ENCODE measurements around the gene VTN. TPM values are rescaled to one million over a fixed set of nuclear protein-coding genes. Genes with fewer than 3 reads are reported as not detected.
A peak's percentile ranks its signal among the peaks of the same experiment; 100 is the strongest.

VTN gene
- total RNA-seq, 1 donor from 2014 or later = 40.4 TPM

DNA sequence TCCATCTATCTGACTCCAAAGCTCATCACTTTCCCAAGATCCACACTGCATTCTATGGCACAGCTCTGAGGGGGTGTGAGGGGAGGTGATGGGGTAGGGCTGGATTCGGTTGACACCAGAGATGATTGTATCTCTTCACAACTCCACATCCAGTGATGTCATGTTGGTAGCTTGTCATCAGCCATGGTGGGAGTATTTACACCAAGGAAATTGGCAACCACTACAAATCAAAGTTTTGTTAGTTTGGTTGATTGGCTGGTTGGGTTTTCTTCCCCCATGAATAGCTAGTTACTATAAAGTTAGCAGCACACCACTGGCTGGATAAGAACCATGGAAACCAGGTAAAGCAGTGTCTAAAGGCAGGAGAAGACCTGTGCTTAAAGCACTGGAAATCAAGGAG lies 20.9 kb upstream of the VTN start:
- Histone ChIP-seq H3K36me3 (peaks cover 82% of the 10 kb centered on the region), H3K27ac (replicated peaks) (no peak overlapping the region), H3K4me1 (no peaks in the 10 kb centered on the region), H3K27me3 (ENCODE audit: low read depth) (no peaks in the 10 kb centered on the region), H3K9me3 (replicated peaks) (no peaks in the 10 kb centered on the region), H3K4me3 (no peak overlapping the region)
- no peak for DNase-seq
- intact Hi-C loops (cut with micrococcal nuclease) = no loop called here
- TF ChIP-seq, protein P1, sequence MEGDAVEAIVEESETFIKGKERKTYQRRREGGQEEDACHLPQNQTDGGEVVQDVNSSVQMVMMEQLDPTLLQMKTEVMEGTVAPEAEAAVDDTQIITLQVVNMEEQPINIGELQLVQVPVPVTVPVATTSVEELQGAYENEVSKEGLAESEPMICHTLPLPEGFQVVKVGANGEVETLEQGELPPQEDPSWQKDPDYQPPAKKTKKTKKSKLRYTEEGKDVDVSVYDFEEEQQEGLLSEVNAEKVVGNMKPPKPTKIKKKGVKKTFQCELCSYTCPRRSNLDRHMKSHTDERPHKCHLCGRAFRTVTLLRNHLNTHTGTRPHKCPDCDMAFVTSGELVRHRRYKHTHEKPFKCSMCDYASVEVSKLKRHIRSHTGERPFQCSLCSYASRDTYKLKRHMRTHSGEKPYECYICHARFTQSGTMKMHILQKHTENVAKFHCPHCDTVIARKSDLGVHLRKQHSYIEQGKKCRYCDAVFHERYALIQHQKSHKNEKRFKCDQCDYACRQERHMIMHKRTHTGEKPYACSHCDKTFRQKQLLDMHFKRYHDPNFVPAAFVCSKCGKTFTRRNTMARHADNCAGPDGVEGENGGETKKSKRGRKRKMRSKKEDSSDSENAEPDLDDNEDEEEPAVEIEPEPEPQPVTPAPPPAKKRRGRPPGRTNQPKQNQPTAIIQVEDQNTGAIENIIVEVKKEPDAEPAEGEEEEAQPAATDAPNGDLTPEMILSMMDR (IDR thresholded peaks at IDR 0.05; ENCODE audit: borderline replicate concordance) = no peak

DNA sequence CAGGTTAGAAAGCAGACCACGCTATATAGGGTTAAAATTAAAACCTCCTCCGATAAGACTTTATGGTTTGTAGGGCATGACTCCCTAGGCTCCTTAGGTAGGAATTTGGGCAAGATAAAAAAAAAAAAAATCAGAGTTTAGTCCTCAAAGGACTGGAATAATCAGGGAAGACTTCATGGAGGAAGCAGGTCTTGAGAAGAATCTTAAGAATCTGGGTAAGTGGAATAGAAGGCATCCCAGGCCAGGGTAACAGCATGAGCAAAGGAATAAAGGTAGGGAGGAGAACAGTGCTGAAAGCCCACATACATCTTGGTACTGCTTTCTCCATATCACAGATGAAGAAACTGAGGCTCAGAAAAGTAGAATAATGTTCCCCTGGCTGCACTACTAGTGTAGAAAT lies 20.5 kb upstream of the VTN start:
- Histone ChIP-seq H3K4me3 (no peak overlapping the region), H3K4me1 (peaks cover under 1% of the 10 kb centered on the region), H3K36me3 (peaks cover 78% of the 10 kb centered on the region), H3K27ac (replicated peaks) (no peak overlapping the region), H3K9me3 (replicated peaks) (no peaks in the 10 kb centered on the region), H3K27me3 (ENCODE audit: low read depth) (no peaks in the 10 kb centered on the region)
- no peak for DNase-seq
- TF ChIP-seq, protein P1 (IDR thresholded peaks at IDR 0.05; ENCODE audit: borderline replicate concordance) = no peak
- intact Hi-C loops (cut with micrococcal nuclease) = no loop called here

DNA sequence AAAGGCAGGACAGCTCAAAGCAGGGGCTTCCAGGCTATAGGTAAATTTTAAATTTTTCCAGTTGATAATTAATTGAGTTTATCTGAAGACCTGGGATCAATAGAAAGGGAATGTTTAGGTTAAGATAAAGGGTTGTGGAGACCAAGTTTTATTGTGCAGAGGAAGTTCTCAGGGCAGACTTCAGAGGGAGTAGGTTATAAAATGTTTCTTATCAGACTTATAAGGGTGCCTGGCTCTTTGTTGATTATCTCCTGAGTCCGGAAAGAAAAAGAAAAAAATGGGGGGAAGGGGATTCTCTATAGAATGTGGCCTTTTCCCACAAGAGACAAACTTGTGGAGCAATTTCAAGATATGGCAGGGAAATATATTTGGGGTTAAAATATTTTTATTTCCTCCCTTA lies 20.0 kb upstream of the VTN start:
- Histone ChIP-seq H3K9me3 (replicated peaks) (no peaks in the 10 kb centered on the region), H3K27ac (replicated peaks) (no peak overlapping the region), H3K36me3 (peaks cover 74% of the 10 kb centered on the region), H3K4me1 (peaks cover 5% of the 10 kb centered on the region), H3K27me3 (ENCODE audit: low read depth) (no peaks in the 10 kb centered on the region), H3K4me3 (no peak overlapping the region)
- TF ChIP-seq, protein P1 (IDR thresholded peaks at IDR 0.05; ENCODE audit: borderline replicate concordance) = no peak
- intact Hi-C loops (cut with micrococcal nuclease) = no loop called here
- DNase-seq = no peak

DNA sequence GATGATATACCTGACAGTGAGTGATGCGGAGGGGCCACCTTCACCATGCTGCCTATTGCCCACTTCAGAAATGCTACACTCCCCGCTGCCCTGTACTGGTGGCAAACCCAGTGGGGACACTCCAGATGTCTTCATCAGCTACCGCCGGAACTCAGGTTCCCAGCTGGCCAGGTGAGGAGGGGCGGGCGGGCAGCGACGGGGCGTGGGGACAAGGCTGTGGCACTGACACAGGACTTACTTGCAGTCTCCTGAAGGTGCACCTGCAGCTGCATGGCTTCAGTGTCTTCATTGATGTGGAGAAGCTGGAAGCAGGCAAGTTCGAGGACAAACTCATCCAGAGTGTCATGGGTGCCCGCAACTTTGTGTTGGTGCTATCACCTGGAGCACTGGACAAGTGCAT lies 18.0 kb upstream of the VTN start:
- Histone ChIP-seq H3K27ac (replicated peaks) (no peak overlapping the region), H3K4me1 (peaks cover 16% of the 10 kb centered on the region), H3K27me3 (ENCODE audit: low read depth) (no peaks in the 10 kb centered on the region), H3K4me3 (no peak overlapping the region), H3K36me3 (peaks cover 55% of the 10 kb centered on the region), H3K9me3 (replicated peaks) (no peaks in the 10 kb centered on the region)
- TF ChIP-seq, protein P1 (IDR thresholded peaks at IDR 0.05; ENCODE audit: borderline replicate concordance) = no peak
- no peak for DNase-seq
- intact Hi-C loops (cut with micrococcal nuclease) = no loop called here

DNA sequence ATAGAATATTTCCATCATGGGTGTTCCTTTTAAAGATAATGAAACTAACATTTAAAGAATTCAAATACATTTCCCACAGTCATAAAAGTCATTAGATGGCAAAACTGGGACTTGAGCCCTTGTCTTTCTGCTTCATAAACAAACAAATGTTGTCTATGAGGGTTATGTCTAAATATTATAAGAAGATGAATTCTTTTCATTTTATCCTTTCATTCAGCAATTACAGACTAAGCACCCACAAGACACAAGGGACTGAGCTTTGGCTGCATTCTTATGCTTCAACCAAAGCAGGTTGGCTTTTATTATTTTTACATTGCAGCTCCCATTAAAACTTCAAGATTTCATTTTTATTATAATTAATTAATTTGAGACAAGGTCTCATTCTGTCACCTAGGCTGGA lies 16.3 kb upstream of the VTN start:
- no peaks in the 10 kb centered on the region for H3K9me3 ChIP-seq (replicated peaks)
- TF ChIP-seq, protein P1 (IDR thresholded peaks at IDR 0.05; ENCODE audit: borderline replicate concordance) = no peak
- intact Hi-C loops (cut with micrococcal nuclease) = no loop called here
- H3K4me1 ChIP-seq = peaks cover 20% of the 10 kb centered on the region
- H3K36me3 ChIP-seq = peaks cover 41% of the 10 kb centered on the region
- no peak for DNase-seq
- no peak overlapping the region for H3K27ac ChIP-seq (replicated peaks)
- H3K27me3 ChIP-seq (ENCODE audit: low read depth) = no peaks in the 10 kb centered on the region
- no peak overlapping the region for H3K4me3 ChIP-seq

DNA sequence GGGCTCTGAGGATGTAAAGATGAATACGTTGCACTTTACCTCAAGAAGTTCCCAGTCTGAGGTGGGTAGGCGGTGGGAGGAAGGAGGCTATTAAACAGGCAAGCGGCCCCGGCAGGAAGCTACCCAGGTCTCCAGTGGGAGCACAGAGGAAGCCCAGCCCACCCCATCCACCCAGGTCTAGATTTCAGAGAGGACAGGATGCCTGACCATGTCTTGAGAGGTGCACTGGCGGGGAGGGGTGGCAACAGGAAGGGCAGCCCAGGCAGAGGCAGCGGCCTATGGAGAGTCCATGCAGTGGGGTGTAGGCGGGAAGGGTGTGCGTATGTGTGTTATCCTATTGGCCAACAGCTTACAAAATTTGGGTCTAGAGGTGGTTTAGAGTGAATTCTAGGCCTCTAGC lies 15.3 kb upstream of the VTN start:
- H3K4me3 ChIP-seq = peak overlapping the region; percentile 67
- no peak for DNase-seq

More for the DNA sequence above, 15.3 kb upstream of the VTN start:
- no peak overlapping the region for H3K27ac ChIP-seq (replicated peaks)
- peaks cover 31% of the 10 kb centered on the region for H3K36me3 ChIP-seq
- no peaks in the 10 kb centered on the region for H3K9me3 ChIP-seq (replicated peaks)
- peaks cover 26% of the 10 kb centered on the region for H3K4me1 ChIP-seq
- TF ChIP-seq, protein P1 (IDR thresholded peaks at IDR 0.05; ENCODE audit: borderline replicate concordance) = no peak
- intact Hi-C loops (cut with micrococcal nuclease) = no loop called here
- no peaks in the 10 kb centered on the region for H3K27me3 ChIP-seq (ENCODE audit: low read depth)

All from left ventricle myocardium inferior (tissue), 1 donor.